Stimulated activated CD8-positive, alpha-beta memory T cell treated with anti-CD3 and anti-CD28 coated beads, Interleukin-15, amount 100 ng/mL, for 48 hours (primary cell): ENCODE results near the gene RAX.
A peak's percentile ranks its signal among the peaks of the same experiment; 100 is the strongest.
"Not testable (repeated sequence)": the region's sequence is repeated elsewhere in the genome, so short reads cannot be mapped to it uniquely, and the experiment has no call there.

Experiments used
- DNase-seq, 2 donors: peaks; one replicate each; pipeline ENCODE4 v3.0.0-alpha.2; 2020; ENCODE audit warnings: low read depth in 2 of 2

Gene RAX

GRCh38 chr18:59273759-59274532 lies 692 bp upstream of the RAX start:
- no peak for DNase-seq

- DNase-seq, result no peak
Measured at GRCh38 chr18:59272221-59272888, 899 bp downstream of the RAX start.

- DNase-seq, result no peak
Measured at GRCh38 chr18:59271606-59272220, 1.5 kb downstream of the RAX start.

- no peak for DNase-seq
Measured at GRCh38 chr18:59270689-59271257, 2.5 kb downstream of the RAX start.

GRCh38 chr18:59269563-59270119 lies 3.6 kb downstream of the RAX start:
- DNase-seq, result no peak

- peak; percentile 40 to 50 for DNase-seq
Measured at GRCh38 chr18:59268721-59269562, 4.3 kb downstream of the RAX start.

- no peak for DNase-seq
Measured at GRCh38 chr18:59268127-59268720, 5.0 kb downstream of the RAX start.

GRCh38 chr18:59267503-59268126 lies 5.6 kb downstream of the RAX start:
- DNase-seq, result no peak

- DNase-seq, result no peak
Measured at GRCh38 chr18:59266886-59267502, 6.3 kb downstream of the RAX start.

- DNase-seq, result no peak
Measured at GRCh38 chr18:59266459-59266858, 6.8 kb downstream of the RAX start.

GRCh38 chr18:59265974-59266369 lies 7.3 kb downstream of the RAX start:
- DNase-seq, result no peak

GRCh38 chr18:59265246-59265973 lies 7.8 kb downstream of the RAX start:
- DNase-seq, result peak in 1 of 2 donors; percentile 19

GRCh38 chr18:59264651-59265245 lies 8.5 kb downstream of the RAX start:
- no peak for DNase-seq

- DNase-seq, result no peak
Measured at GRCh38 chr18:59264121-59264571, 9.1 kb downstream of the RAX start.

GRCh38 chr18:59263661-59264060 lies 9.6 kb downstream of the RAX start:
- DNase-seq, result no peak

GRCh38 chr18:59262243-59262642 lies 11.0 kb downstream of the RAX start:
- DNase-seq, result not testable (repeated sequence)

GRCh38 chr18:59261842-59262241 lies 11.4 kb downstream of the RAX start:
- DNase-seq, result not testable (repeated sequence)

GRCh38 chr18:59255491-59255890 lies 17.8 kb downstream of the RAX start:
- not testable (repeated sequence) for DNase-seq
